CD4-positive, alpha-beta T cell treated with Interleukin-15 for 4 hours (primary cell): Measurements from ENCODE around the gene IDI1.
"Not testable (repeated sequence)": the region's sequence is repeated elsewhere in the genome, so short reads cannot be mapped to it uniquely, and the experiment has no call there.

ENCODE experiments used
- DNase-seq: peaks from one replicate; pipeline ENCODE4 v3.0.0-alpha.2; 2020; ENCODE audit warnings: low spot score

Gene IDI1

DNA sequence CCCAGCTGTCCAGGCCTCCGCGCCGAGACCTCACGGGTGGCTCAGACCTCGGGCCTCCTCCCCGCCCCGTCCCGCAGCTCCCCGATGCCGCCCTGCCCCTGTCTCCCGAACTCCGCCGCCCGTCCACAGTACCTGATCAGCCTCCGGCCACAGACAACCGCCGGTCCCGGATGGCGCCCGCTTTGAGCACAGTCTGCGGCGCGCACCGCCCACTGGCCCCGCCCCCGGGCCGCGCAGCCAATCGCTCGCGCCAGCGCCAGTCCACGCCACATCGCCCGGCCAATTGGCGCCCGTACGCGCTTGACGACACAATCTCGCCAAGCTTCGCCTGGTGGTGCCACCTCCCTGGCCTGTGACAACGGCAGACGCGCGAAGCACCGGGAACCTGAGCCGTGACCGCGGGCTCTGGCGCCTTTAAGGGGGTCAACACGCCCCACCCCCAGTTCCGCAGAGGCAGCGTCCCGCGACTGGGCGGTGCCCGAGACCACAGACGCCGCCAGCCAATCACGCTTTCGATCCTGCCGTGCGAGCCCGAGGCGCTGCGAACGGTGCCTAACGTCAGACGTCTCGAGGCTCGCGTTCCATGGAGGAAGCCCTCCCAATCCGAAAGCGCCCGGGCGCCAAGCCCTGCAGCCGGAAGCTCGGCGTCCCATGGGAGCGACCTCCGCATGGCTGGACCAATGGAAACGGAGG lies at the start of gene IDI1:
Gene IDI1 (minus strand): TSS at position 388 of the 693 bp plus-strand sequence. CDS start 116 bp downstream, at position 272.
- peak; percentile 96 for DNase-seq

DNA sequence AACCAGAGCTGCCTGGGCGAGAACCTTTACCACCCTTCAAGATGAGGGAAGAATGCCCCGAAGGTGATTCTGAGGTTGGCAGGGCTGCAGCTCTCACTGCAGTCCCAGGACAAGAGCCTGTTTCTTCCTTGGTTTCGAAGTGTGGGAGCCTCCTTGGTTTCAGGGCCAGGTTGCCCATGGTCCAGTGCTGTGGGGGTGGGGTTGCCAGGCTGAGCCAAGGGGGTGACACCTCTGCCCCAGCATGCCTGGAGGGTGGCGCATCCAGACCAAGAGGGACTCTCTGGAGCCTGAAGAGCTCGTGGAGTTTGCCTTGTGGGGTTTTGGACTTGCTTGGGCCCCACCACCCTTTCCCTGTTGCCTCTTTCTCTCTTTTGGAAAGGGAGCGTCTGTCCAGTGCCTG lies 48.5 kb upstream of the IDI1 start:
- no peak for DNase-seq

DNA sequence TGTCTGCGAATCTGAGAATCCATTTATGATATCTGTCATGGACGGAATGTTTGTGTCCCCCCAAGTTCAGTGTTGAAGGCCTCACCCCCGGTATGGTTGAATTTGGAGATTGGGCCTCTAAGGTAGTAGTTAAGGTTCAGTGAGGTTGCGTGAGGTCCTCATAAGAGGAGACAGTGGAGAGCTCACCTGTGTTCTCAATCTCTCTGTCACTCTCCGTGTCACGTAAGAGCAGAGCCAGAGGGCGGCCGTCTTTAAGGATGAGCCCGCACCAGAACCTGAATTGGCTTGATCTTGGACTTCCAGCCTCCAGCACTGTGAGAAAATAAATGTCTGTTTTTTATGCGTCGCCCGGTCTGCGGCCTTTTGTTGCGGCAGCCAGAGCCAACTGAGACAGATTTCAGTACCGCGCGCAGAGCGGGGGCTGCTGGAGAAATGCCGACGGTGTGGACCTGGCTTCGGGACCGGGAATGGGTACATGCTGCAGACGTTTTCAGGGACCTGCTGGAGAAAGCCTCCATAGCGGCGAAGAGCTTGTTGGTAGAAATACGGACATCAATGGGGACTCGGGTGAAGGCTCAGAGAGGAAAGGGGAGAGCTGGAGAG lies 47.5 kb upstream of the IDI1 start:
- no peak for DNase-seq

DNA sequence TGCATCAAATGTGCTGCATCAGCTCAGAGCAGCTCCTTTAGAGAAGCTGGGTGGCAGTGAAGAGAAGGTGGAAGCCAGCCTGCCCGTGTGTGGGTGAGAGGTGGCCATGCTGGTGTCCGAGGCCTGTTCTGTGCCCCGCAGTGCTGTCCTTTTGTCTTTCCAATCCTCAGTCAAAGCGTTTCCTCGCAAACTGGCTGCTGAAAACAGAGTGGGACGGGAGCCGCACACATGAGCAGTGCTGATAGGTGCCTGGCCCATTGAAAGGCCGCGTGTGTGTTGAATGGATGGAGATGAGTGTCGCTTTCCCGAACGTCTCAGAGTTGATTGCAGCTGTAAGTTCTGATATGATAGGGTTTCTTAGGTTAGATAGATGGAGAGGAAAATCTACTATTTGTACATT lies 46.6 kb upstream of the IDI1 start:
- no peak for DNase-seq

DNA sequence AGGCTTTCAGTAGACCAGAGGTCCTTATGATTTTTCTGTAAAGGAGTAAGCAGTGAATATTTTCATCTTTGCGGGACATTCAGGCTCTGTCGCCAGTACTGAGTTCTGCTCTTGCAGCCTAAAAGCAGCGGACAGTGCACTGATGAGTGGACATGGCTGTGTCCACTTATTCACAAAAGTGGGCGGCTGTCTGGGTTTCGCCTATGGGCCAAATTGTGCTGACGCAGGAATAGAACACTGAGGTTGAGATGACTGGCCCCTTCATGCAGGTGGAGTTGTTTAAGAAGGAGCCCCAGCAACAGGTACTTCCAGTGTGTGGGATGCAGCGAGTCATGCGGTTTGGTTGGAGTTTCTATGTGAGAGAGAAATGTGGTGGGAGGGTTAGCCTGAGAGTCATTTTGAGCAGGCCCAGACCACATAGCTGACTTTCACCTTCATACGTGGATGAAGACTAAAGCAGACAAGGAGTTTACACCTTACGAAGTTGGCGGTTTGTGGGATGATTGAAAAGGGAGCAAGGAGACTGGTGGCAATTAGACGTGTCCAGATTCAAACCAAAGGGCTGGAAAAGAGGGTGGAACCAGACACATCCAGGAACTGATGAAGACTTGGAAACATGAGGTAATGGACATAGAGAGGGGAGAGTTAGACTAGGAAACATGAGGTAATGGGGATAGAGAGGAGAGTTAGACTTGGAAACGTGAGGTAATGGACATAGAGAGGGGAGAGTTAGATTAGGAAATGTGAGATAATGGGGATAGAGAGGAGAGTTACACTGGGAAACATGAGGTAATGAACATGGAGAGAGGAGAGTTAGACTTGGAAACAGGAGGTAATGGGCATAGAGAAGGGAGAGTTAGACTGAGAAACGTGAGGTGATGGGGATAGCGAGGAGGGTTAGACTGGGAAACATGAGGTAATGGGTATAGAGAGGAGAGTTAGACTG lies 45.5 kb upstream of the IDI1 start:
- DNase-seq, result no peak

DNA sequence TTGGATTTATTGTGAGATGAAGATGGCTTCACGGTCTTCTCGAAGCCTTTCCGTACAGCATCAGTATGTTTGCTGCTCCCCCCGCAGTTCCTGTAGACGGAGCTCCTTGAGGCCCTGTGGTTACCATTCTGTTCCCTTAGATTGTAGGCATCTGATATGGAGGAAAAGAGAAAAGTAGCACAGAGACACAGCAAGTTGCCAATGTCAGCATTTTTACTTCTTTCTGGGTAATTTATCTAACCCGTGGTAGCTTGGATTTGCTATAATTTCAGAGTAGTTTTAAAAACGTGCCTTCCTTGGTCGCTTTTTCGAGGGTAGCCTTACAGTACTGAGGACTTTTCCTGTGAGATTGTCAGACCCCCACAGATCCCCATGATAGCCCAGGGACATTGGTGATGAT lies 44.8 kb upstream of the IDI1 start:
- DNase-seq, result no peak

DNA sequence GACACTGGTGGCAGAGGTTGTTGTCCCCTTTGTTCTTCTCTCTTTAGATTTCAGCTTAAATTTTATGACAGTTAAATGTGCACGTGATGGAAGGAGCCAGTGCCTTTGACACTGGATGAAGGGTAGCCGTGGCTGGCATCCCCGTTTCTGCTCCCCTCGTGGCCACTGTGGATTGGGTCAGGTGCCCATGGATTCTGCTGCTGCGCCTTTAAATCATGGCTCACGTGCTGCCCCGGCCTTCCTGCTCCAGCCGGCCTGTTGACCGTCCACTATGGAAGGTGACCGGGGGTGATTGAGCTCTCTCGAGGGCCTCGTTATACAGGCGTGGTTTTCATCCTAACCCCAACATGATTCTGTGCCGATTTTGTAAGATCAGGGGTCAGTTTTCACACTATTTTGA lies 41.8 kb upstream of the IDI1 start:
- DNase-seq, result no peak

DNA sequence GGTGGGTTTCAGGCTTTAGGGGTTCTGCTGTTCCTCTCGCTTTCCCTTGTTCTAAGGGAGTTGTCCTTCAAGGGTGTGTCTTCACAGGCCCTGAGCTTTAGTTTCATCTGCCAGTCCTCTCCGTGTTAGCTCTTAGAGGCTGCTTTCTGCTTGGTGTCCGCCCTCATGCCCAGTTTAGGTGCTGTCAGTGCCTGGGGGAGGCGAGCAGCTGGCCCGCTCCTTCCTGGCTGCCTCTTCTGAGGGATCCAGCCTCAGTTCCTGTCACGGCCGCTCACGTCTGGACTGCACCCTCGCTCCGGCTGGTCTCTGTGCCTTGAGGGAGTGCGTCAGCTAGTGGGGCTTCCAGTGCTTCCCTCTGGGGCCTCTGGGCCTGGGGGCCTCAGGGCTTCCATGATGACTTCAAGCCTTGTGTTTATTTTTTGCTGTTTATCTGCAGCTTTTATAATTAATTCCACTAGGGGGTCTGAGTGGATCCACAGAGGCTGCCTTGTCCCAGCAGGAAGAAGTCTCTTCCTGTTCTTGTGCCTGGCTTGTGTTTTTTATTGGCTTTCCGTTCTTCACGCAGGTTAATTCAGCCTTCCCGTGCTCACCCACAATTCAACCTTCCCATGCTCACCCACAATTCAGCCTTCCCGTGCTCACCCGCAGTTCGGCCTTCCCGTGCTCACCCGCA lies 40.2 kb upstream of the IDI1 start:
- DNase-seq, result no peak

DNA sequence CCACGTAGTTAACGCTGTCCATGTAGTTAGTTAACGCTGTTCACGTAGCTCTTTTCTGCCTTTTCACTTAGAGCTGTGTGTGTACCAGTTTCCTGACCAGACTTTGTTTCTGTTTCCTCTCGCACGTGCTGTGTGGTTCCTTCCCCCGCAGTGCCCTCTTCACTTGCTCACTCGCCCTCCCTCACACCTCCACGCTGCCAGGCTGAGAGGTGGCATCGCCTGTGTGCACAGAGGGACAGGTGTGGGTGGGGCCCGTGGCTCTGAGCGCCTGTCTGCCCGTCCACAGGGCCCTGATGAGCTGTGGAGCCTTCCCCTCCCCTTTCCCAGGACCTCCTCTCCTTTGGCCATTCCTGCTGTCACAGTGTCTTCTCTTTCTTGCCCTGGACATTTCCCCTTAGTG lies 37.9 kb upstream of the IDI1 start:
- no peak for DNase-seq

DNA sequence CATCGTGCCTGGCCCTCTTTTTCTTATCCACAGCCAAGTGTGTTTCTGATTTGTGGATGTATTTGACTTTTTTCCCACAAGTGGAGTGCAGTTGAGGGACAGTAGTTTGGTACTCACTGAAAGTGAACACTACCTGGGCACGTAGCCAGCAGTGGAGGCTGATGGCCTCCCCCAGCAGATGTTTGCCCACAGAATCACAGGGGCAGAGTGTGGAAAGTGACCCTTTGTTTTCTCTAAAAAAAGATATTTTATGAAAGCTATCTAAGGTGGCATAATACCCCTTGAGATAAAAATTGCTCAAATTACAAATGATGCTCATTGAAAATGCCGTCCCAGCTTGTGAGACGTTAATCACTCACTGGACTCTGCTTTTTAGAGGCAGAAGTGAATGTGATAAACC lies 36.3 kb upstream of the IDI1 start:
- no peak for DNase-seq

DNA sequence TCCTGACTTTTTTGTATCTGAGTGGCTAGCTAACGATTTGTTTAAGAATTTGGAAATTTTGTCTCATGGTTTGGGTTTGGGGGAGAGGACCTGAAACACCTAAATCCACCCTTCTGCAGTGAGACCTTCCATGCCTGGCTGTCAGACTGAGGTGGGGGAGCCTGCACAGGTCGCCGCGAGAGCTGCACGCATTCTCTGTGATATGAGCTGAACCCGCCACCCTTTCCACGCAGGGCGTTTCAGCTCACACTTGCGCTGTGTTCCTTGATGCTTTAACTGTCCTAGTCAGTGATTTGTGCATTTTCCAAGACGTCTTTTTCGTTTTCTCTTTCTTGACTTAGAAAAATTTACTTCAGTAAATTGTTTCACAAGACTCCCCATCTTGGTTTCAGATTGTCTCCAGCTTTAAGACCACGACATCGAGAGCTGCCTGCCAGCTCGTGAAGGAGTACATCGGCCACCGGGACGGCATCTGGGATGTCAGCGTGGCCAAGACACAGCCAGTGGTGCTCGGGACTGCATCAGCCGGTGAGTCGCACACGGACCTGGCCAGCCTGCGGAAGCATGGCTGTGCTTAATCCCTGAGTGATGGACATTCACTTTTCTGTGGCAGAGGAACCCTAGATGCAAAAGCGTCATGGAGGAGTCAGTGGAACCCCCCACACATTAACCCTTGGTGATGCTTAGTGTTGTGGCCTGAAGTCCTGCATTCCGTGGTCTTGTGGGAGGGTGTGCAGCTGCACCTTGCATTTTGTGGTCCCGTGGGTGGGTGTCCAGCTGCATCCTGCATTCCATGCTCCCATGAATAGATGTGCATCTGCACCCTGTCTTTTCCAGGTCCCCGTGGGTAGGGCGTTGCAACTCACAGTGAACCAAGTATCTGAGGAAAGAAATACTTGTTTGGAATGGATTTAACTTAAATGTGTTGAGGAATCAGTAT lies 35.4 kb upstream of the IDI1 start:
- DNase-seq, result no peak

DNA sequence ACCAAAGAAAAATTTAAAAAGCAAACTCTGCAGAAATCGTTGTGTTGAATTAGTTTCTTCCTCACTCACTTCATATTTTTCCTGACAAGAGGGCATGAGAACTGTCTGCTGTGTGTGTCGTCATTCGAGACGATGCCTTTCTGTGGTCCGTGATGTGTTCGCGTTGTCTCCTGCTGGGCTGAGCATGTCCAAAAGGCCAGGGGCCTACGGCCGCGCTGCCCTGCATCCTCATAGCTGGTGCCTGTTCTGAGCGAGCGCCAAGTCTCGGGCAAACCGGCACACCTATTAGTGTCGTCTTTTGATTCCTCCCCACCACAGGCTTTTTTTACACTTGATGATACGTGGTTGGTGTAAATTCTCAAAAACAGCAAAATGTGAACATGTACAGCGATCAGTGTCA lies 34.7 kb upstream of the IDI1 start:
- no peak for DNase-seq

DNA sequence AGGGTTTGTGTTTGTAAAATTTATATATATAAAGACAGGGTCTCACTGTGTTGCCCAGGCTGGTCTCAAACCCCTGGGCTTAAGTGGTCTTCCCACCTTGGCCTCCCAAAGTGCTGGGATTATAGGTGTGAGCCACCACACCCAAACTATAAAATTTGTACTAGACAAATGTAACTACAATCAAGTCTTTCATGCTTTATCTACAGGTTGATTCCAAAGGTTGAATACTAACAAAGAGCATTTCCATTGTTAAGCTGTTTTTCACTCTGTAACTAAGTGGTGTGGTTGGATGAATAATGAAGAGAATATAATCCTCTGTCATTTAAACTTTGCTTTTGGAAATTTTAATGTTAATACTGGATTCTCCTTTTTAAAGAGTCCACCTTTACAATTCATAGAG lies 29.7 kb upstream of the IDI1 start:
- DNase-seq, result no peak

DNA sequence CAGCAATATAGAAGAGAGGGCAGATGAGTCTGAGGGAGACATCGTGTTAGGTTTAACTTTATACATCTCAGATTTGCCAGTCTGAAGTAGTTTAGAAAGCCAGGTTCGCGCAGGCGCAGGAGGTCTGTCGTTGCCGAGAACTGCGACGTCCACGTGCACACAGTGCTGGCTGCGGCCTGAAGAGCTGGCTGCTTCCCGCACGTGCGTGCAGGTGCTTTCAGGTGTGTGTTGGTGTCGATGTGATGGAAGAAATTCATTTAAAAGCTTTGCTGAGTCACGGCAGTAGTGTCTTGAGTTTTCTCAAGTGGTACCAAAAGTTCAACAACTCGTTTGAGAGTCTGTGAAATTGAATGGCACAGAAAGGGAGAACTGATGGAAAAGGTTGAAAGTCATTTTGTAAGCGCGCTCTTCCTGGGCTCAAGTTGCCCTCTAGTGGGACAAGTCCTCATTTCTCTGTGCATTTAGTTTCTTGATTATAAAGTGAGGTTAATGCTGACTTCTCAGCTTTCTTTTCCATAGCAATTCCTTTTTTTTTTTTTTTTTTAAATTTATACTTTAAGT lies 25.9 kb upstream of the IDI1 start:
- DNase-seq, result peak; percentile 16

DNA sequence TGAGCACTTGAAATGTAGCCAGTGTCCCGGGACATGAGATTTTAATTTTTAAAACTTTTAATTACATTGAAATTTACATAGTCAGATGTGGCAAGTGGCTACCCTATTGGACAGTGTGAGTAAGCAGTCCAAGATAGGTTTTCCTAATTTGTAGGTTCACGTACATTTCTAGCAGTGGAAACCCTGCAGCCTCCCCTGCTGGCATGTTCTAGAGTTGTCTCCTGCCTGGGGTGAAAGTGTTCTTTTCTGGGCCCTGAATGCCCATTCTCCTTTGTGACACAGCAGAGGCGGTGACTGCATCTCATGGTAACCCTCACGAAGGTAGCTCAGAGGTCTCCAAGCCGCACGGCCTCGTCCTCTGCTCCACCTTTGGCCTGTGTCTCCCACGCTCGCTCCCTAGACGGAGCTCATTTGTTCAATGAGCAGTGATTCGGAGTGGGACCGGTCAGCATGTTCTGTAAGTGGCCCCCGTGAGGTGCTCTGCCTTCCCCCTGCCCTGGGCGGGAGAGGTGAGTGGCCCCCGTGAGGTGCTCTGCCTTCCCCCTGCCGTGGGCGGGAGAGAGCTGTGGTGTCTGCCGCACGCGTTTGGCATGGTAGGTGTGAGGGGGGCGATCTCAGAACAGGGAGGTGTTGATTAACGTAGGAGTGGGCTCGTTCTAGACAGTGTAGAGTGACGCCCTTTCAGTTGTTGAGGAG lies 25.3 kb upstream of the IDI1 start:
- no peak for DNase-seq

DNA sequence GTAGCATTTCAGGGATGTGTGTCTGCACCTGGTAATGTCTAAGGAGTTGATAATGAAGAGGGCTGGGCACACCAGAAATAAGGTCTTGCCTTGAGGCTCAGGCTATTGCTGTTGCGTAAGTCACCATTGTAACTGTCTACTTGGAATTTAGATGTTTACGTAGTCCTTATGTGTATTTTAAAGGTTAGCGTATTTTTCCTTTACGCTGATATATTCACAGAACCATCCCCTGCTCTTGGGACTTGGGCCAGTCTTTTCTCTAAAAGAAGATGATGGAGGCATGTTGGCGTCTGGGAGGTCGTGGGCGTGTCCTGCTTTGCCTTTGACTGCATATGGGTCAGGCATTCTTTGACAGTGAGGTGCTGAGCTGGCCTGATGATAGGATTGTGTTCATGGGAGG lies 22.0 kb upstream of the IDI1 start:
- DNase-seq, result no peak

DNA sequence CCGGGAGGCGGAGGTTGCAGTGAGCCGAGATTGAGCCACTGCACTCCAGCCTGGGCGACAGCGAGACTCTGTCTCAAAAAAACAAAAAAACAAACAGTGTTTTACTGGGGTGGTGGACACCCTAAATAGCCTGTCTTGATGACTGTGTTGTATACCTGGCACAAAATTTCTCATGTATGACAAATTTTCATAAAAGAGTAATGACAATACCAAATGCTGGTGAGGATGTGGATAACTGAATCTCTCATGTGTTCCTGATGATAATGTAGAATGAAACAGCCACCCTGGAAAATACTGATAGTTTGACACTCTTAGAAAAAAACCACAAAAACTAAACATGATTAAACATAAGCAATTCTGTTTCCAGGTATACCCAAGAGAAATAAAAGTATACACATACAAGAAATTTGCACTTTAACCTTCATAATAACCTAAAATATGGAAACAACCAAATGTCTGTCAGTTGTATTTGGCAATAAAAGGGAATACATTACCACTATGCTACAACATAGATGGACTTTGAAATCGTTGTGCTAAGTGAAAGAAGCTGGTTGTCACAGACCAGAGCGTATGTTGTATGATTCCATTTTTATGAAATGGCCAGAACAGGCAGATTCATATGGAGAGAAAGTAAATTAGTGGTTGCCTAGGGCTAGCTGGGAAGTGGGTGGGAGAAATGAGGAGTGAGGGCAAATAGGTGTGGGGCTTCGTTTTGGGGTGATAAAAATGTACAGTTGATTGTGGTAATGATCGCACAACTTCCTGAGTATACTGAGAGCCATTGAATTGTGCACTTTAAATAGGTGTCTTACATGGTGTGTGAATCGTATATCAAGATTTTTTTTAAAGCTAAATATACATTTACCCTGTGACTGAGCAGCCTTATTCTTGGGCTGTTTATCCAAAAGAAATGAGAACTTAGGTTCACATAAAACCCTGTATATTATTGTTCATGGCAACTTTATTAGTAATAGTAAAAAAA lies 19.8 kb upstream of the IDI1 start:
- no peak for DNase-seq

DNA sequence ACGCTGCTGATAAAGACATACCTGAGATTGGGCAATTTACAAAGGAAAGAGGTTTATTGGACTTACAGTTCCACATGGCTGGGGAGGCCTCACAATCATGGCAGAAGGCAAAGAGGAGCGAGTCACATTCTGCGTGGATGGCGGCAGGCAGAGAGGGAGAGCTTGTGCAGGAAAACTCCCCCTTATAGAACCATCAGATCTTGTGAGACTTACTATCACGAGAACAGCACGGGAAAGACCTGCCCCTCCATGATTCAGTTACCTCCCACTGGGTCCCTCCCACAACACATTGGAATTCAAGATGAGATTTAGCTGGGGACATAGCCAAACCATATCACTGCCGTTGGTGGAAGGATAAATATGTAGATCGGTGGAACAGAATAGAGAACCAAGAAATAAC lies 17.8 kb upstream of the IDI1 start:
- DNase-seq, result not testable (repeated sequence)

DNA sequence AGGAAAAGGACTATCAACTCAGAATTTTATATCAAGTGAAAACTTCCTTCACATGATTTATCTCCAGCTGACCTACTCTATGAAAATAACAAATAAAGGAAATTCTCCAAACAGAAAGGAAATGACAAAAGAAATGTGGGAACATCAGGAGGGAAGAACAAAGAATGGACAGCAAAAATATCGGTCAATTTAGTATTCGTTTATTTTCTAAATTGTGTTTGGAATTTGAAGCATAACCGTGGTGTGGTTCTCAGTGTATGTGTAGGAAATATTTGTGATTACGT lies 16.0 kb upstream of the IDI1 start:
- no peak for DNase-seq
